Spleen (tissue), 13 donors: Measurements from ENCODE around the gene ARHGAP21. TPM values are rescaled to one million over a fixed set of nuclear protein-coding genes. Genes with fewer than 3 reads are reported as not detected.
"Not testable (repeated sequence)": the region's sequence is repeated elsewhere in the genome, so short reads cannot be mapped to it uniquely, and the experiment has no call there.

Source experiments
- DNase-seq: peaks from one replicate; pipeline ENCODE4 v3.0.0-alpha.2; 2020
- H3K27ac ChIP-seq, 8 donors: fragments of 200-600 bp; sonication (generic) in 7 of 8; 1 replicate in 4 of 8; 2 replicates in 4 of 8; pipeline versions ENCODE4 v1.5.0 to v1.8.0; 2016 to 2021; ENCODE audit warnings: inconsistent platforms in 4 of 8, mild to moderate bottlenecking in 4 of 8, moderate library complexity in 1 of 8
- H3K27me3 ChIP-seq, 7 donors: fragments of 200-600 bp; sonication (generic) in 6 of 7; replicated peaks in 1 of 7; 1 replicate in 4 of 7; 2 replicates in 3 of 7; pipeline versions ENCODE4 v1.5.0 to v1.8.0; 2016 to 2021; ENCODE audit warnings: inconsistent platforms in 3 of 7, mild to moderate bottlenecking in 1 of 7
- H3K36me3 ChIP-seq, 6 donors: fragments of 200-600 bp; sonication (generic) in 5 of 6; 1 replicate in 4 of 6; 2 replicates in 2 of 6; pipeline versions ENCODE4 v1.5.0 to v1.8.0; 2016 to 2021; ENCODE audit warnings: inconsistent platforms in 2 of 6
- H3K4me1 ChIP-seq, 6 donors: fragments of 200-600 bp; sonication (generic) in 5 of 6; 1 replicate in 3 of 6; 2 replicates in 3 of 6; pipeline versions ENCODE4 v1.5.0 to v1.8.0; 2016 to 2021; ENCODE audit warnings: inconsistent platforms in 3 of 6
- H3K4me3 ChIP-seq, 8 donors: fragments of 200-600 bp; sonication (generic) in 7 of 8; 1 replicate in 4 of 8; 2 replicates in 4 of 8; pipeline versions ENCODE4 v1.5.0 to v1.8.0; 2016 to 2021; ENCODE audit warnings: inconsistent platforms in 4 of 8, mild to moderate bottlenecking in 4 of 8, moderate library complexity in 2 of 8
- H3K9me3 ChIP-seq, 8 donors: fragments of 200-600 bp; sonication (generic) in 7 of 8; 1 replicate in 4 of 8; 2 replicates in 4 of 8; pipeline versions ENCODE4 v1.5.0 to v1.8.0; 2016 to 2021; ENCODE audit warnings: inconsistent platforms in 4 of 8
- POLR2A ChIP-seq, 3 donors: fragments of 450-650 bp; IDR thresholded peaks; one replicate each; pipeline ENCODE4 v1.5.1; 2017; ENCODE audit warnings: antibody characterized with exemption in 3 of 3, mild to moderate bottlenecking in 1 of 3
- POLR2AphosphoS5 ChIP-seq, 3 donors: sonication (generic); formaldehyde crosslinking; IDR thresholded peaks; one replicate each; pipeline ENCODE4 v1.5.1; 2017; ENCODE audit warnings: antibody characterized with exemption in 3 of 3
- WGBS, 5 donors: extraction: QIAGEN DNeasy Blood & Tissue Kit in 3 of 5; methylation state at CpG; one replicate each; pipeline versions ENCODE4 v1.1.5 to v1.1.7; 2013 to 2018; 5-methylcytosine and 5-hydroxymethylcytosine counted together
- intact Hi-C: fragments of 100-400 bp; cut with DNase I; formaldehyde crosslinking; loops from one replicate; pipeline ENCODE4 v1.15.0; 2023; ENCODE audit warnings: low total_unique reads
- long read RNA-seq, 2 donors: transcript quantifications; one replicate each; lab custom pipeline, GENCODE V29; 2026
- polyA plus RNA-seq, 3 donors: library from polyadenylated mRNA; stranded (reverse); fragments of 200-250 nt; gene quantifications; one replicate each; pipeline ENCODE4 v1.2.1, GENCODE V29; 2013
- total RNA-seq, 7 donors: library from RNA; depleted of rRNA in 3 of 7; stranded (reverse); fragments of >200 nt in 3 of 7; fragmentation: NEBNext Ultra II Directional in 4 of 7; extraction: Animal tissue kit (Norgen Biotek cat#: 25700) in 4 of 7; gene quantifications; one replicate each; pipeline versions ENCODE4 v1.1.0 to v1.2.1, GENCODE V29; 2016 to 2021
- TF ChIP-seq, protein P1 (sequence below), 11 experiments: fragments of 200-600 bp in 7 of 11; fragments of 450-650 bp in 4 of 11; sonication (generic) in 4 of 11; IDR thresholded peaks in 8 of 11; conservative IDR thresholded peaks in 3 of 11; 1 replicate in 7 of 11; 2 replicates in 4 of 11; pipeline versions ENCODE4 v1.4.0 to v1.8.0; 2016 to 2021; ENCODE audit warnings: antibody characterized with exemption in 11 of 11, inconsistent platforms in 4 of 11, mild to moderate bottlenecking in 1 of 11
- donor health status: healthy with polysubstance abuse.
- donor health status: DM: no; HTN: no; CAD: no; lungs with moderate emphysema.
- donor health status: DM: no; HTN: no; CAD: no.
- donor health status: Bipolar disorder and iron deficiency.
- donor health status: healthy.
- donor health status: DM: no; HTN: no; CAD: no.
- donor health status: DM: yes; HTN: yes; CAD: no.

The ARHGAP21 gene
- total RNA-seq (10 to 100 TPM; 32.8 to 60.9 (median 47.5) TPM), polyA plus RNA-seq (1 to 10 TPM; 6.0 to 8.6 (median 7.6) TPM)
- long read RNA-seq, donor 1, partial matches to known transcripts = 0 of 2 reads
- long read RNA-seq, donor 1, other reads (novel, unspliced or antisense) = 0 of 2 reads
- long read RNA-seq, donor 2, partial matches to known transcripts = 0 of 3 reads
- long read RNA-seq, donor 2, other reads (novel, unspliced or antisense) = 0 of 3 reads

DNA sequence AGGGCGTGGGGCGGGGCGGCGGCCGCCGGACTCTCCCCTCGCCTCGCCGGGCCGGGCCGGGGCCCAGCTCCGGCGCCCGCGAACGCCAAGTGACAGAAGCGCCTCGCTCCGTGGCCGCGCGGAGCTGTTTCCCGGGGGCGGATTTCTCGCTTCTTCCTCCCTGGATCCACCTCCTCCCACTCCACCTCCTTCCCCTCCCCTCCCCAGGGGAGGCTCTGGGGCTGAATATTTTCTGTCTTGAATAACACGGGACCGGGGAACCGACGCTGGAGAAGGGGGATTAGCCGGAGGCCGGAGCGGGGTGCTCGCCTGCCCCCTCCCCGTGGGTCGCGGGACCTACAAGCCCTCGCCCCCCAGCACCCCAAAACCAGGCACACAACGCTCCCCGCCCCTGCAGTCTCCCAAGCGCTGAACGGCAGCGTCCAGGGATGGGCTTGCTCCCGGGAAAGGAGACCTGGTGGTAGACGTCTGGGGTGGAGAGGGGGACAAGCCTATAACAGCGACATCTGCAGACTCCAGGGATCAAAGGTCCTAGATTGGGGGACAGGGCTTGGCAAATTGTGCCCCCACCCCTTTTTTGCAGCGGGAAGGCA lies at the start of gene ARHGAP21:
Gene ARHGAP21 (minus strand): TSS at position 100 of the 593 bp plus-strand sequence. CDS start 1,988 bp downstream, outside the sequence.
- 0 to 2% (median 1%) methylated on average over 20 to 46 of the region's 46 CpGs for WGBS, 5 donors
- intact Hi-C loops = loop anchor here (10.0 kb wide), 2 partner anchors 79 to 291 kb away; partner anchors contain the start of genes ENKUR and THNSL1
- peak within 1 kb of the TSS; percentile 88 to 94 (median 90) for H3K27ac ChIP-seq
- peaks cover 16 to 52% (median 33%) of the 10 kb centered on the region in 6 donors for H3K4me1 ChIP-seq
- H3K36me3 ChIP-seq = no peaks in the 10 kb centered on the region
- no peaks in the 10 kb centered on the region for H3K9me3 ChIP-seq
- no peaks in the 10 kb centered on the region for H3K27me3 ChIP-seq
- peak in 2 of 3 donors; percentile 45 to 57 for TF ChIP-seq POLR2AphosphoS5 (IDR thresholded peaks at IDR 0.05)
- TF ChIP-seq, protein P1, sequence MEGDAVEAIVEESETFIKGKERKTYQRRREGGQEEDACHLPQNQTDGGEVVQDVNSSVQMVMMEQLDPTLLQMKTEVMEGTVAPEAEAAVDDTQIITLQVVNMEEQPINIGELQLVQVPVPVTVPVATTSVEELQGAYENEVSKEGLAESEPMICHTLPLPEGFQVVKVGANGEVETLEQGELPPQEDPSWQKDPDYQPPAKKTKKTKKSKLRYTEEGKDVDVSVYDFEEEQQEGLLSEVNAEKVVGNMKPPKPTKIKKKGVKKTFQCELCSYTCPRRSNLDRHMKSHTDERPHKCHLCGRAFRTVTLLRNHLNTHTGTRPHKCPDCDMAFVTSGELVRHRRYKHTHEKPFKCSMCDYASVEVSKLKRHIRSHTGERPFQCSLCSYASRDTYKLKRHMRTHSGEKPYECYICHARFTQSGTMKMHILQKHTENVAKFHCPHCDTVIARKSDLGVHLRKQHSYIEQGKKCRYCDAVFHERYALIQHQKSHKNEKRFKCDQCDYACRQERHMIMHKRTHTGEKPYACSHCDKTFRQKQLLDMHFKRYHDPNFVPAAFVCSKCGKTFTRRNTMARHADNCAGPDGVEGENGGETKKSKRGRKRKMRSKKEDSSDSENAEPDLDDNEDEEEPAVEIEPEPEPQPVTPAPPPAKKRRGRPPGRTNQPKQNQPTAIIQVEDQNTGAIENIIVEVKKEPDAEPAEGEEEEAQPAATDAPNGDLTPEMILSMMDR (IDR thresholded peaks at IDR 0.05 in 8 of 11, conservative IDR thresholded peaks at IDR 0.05 in 3 of 11) = peak in 1 of 11 experiments; percentile 6
- TF ChIP-seq POLR2A (IDR thresholded peaks at IDR 0.05) = no peak
- peak; percentile 89 for DNase-seq
- H3K4me3 ChIP-seq = peak within 1 kb of the TSS; percentile 68 to 90 (median 78)

DNA sequence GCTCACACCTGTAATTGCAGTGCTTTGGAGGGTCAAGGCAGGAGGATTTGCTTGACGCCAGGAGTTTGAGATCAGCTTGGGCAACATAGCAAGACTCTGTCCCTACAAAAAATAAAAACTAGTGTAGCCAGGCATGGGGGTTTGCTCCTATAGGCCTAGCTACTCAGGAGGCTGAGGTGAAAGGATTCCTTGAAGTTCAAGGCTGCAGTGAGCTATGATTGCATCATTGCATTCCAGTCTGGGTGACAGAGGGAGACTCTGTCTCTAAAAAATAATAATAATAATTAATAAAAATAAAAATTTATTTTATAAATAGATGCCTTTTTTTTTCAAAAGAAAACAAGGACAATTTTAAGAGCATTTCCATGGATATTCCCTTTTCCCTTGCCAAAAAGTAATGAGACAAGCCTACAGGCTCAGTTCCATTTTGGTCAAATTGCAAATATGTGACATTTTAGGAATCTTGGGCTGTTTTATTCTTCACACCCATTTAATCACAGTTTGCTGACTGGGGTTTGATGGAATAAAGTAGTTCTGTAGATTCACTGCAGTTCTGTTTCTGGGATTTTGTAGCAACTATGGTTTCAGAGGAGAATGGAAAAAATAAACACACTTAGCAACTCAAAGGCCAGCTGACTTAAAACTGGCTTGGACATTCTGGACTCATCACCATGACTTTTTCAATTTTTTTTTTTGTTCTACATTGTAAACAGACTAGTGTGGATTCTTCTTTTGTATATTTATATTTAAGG lies 48.4 kb upstream of the ARHGAP21 start:
- Histone ChIP-seq H3K36me3 (no peaks in the 10 kb centered on the region), H3K9me3 (no peaks in the 10 kb centered on the region), H3K27ac (no peak overlapping the region), H3K4me3 (no peak overlapping the region), H3K27me3 (no peaks in the 10 kb centered on the region), H3K4me1 (no peaks in the 10 kb centered on the region)
- intact Hi-C loops = no loop called here
- WGBS, 5 donors = 92 to 100% (median 95%) methylated on average over 1 of the region's 1 CpG
- TF ChIP-seq, protein P1 (IDR thresholded peaks at IDR 0.05 in 8 of 11, conservative IDR thresholded peaks at IDR 0.05 in 3 of 11) = no peak
- TF ChIP-seq POLR2A (IDR thresholded peaks at IDR 0.05) (no peak), POLR2AphosphoS5 (IDR thresholded peaks at IDR 0.05) (no peak)
- DNase-seq = no peak

DNA sequence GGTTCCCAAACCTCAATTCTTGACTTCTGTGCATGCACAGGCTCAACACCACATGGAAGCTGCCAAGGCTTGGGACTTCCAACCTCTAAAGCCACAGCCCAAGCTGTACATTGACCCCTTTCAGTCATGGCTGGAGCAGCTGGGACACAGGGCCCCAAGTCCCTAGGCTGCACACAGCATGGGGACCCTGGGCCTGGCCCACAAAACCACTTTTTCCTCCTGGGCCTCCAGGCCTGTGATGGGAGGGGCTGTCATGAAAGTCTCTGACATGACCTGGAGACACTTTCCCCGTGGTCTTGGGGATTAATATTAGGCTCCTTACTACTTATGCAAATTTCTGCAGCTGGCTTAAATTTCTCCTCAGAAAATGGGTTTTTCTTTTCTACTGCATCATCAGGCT lies 41.3 kb upstream of the ARHGAP21 start:
- H3K9me3 ChIP-seq = peaks cover 0 to 26% (median 14%) of the 10 kb centered on the region in 8 donors
- H3K36me3 ChIP-seq, DNase-seq, H3K27ac ChIP-seq, intact Hi-C loops, H3K27me3 ChIP-seq, H3K4me1 ChIP-seq, H3K4me3 ChIP-seq: not testable (repeated sequence)
- WGBS, 5 donors = 0 to 50% (median 37%) methylated on average over 1 of the region's 1 CpG

DNA sequence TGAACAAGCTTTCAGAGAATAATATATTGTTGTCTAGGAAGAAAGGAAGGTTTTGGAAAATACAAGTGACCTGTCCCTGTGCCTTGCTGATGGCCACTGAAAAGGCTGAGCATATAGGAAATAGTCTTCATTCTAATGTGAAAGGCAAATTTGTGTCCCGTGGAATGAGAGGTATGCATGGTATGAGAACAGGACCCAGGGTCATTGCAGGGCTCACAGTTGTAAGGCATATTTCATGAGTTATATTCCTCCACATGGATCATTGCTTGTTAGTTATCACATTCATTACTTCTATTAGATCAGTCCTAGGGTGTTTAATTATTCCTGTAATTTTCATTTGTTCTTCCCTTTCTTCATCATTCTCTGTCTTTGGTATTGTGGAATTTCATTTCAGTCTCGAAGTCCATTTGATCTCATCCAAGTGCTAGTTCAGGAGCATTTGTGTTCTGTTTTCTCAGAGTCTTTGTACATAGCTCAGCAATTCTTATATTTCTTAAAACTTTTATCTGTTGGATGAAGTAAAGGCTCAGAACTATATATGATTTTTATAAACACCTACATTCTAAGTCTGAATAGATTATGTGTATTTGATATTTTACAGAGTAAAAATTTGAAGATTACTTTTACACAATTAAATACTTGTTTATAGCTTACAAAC lies 39.4 kb upstream of the ARHGAP21 start:
- WGBS, 5 donors = 52 to 74% (median 70%) methylated on average over 2 of the region's 2 CpGs
- intact Hi-C loops = no loop called here
- H3K9me3 ChIP-seq = peaks cover 0 to 26% (median 14%) of the 10 kb centered on the region in 8 donors
- TF ChIP-seq, protein P1 (IDR thresholded peaks at IDR 0.05 in 8 of 11, conservative IDR thresholded peaks at IDR 0.05 in 3 of 11) = no peak
- TF ChIP-seq POLR2AphosphoS5 (IDR thresholded peaks at IDR 0.05) = no peak
- no peak for TF ChIP-seq POLR2A (IDR thresholded peaks at IDR 0.05)
- H3K36me3 ChIP-seq = no peaks in the 10 kb centered on the region
- no peak overlapping the region for H3K4me3 ChIP-seq
- DNase-seq = no peak
- H3K27me3 ChIP-seq = no peaks in the 10 kb centered on the region
- H3K27ac ChIP-seq = no peak overlapping the region
- no peaks in the 10 kb centered on the region for H3K4me1 ChIP-seq
